WTC11 (cell line): ENCODE data around the gene ARMC6.

Experiments
- ATF2 ChIP-seq: sonication (generic); formaldehyde crosslinking; IDR thresholded peaks from 2 replicates; pipeline ENCODE4 v1.8.1; 2022; ENCODE audit warnings: low read depth, missing genetic modification reagents, borderline replicate concordance
- CTCF ChIP-seq: fragments of 200-600 bp; IDR thresholded peaks from 2 replicates; pipeline ENCODE4 v1.8.0; 2022; ENCODE audit warnings: antibody characterized with exemption
- ESRRA ChIP-seq: sonication (generic); formaldehyde crosslinking; IDR thresholded peaks from 2 replicates; pipeline ENCODE4 v1.8.1; 2022; ENCODE audit warnings: mild to moderate bottlenecking, missing genetic modification reagents, borderline replicate concordance
- HMGXB4 ChIP-seq: sonication (generic); formaldehyde crosslinking; IDR thresholded peaks from 2 replicates; pipeline ENCODE4 v1.8.1; 2023; ENCODE audit warnings: mild to moderate bottlenecking, moderate library complexity, missing genetic modification reagents
- JUN ChIP-seq: sonication (generic); formaldehyde crosslinking; IDR thresholded peaks from 2 replicates; pipeline ENCODE4 v1.8.0; 2023; ENCODE audit warnings: mild to moderate bottlenecking, missing genetic modification reagents
- MAX ChIP-seq: sonication (generic); formaldehyde crosslinking; IDR thresholded peaks from 2 replicates; pipeline ENCODE4 v1.8.0; 2022; ENCODE audit warnings: mild to moderate bottlenecking, missing genetic modification reagents
- NR3C1 ChIP-seq: sonication (generic); formaldehyde crosslinking; conservative IDR thresholded peaks from 2 replicates; pipeline ENCODE4 v1.8.1; 2023; ENCODE audit warnings: low read depth, mild to moderate bottlenecking, missing genetic modification reagents
- RELA ChIP-seq: sonication (generic); formaldehyde crosslinking; IDR thresholded peaks from 2 replicates; pipeline ENCODE4 v1.8.1; 2022; ENCODE audit warnings: missing genetic modification reagents, mild to moderate bottlenecking, borderline replicate concordance
- USF1 ChIP-seq: sonication (generic); formaldehyde crosslinking; IDR thresholded peaks from 2 replicates; pipeline ENCODE4 v1.8.0; 2022; ENCODE audit warnings: mild to moderate bottlenecking, missing genetic modification reagents
- ZBTB43 ChIP-seq: sonication (generic); formaldehyde crosslinking; IDR thresholded peaks from 2 replicates; pipeline ENCODE4 v1.8.1; 2023; ENCODE audit warnings: mild to moderate bottlenecking, missing genetic modification reagents
- ZNF396 ChIP-seq: fragments of 250-450 bp; sonication (Bioruptor Pico); IDR thresholded peaks from 2 replicates; pipeline ENCODE4 v1.8.0; 2021; ENCODE audit warnings: mild to moderate bottlenecking, moderate library complexity, borderline replicate concordance

GRCh38 chr19:18985257-18985656, 48.1 kb upstream of the ARMC6 start:
- TF ChIP-seq CTCF, result no peak
- TF ChIP-seq ZNF396, result no peak
- no peak for TF ChIP-seq MAX (CRISPR knock-in tag)
- TF ChIP-seq JUN (CRISPR knock-in tag), result no peak
- no peak for TF ChIP-seq NR3C1 (CRISPR knock-in tag)
- TF ChIP-seq HMGXB4 (CRISPR knock-in tag), result no peak
- no peak for TF ChIP-seq USF1 (CRISPR knock-in tag)
- TF ChIP-seq ESRRA (CRISPR knock-in tag), result no peak
- TF ChIP-seq ATF2 (CRISPR knock-in tag), result no peak
- TF ChIP-seq RELA, result no peak
- no peak for TF ChIP-seq ZBTB43
